Glutamatergic neuron (in vitro differentiated cells): ENCODE measurements around the gene SGCA. TPM values are rescaled to one million over a fixed set of nuclear protein-coding genes. Genes with fewer than 3 reads are reported as not detected.

Experiments used
- DNase-seq: peaks from one replicate; pipeline ENCODE4 v3.0.0; 2022
- H3K27ac Mint-ChIP-seq: one replicate; pipeline ENCODE4 v1.8.0; 2020; ENCODE audit warnings: mild to moderate bottlenecking, mixed read lengths, inconsistent platforms; ENCODE audit not compliant: unreplicated experiment
- H3K27me3 Mint-ChIP-seq: one replicate; pipeline ENCODE4 v1.8.0; 2020; ENCODE audit warnings: mild to moderate bottlenecking, moderate library complexity, mixed read lengths, inconsistent platforms; ENCODE audit not compliant: unreplicated experiment
- H3K36me3 Mint-ChIP-seq: one replicate; pipeline ENCODE4 v1.8.0; 2020; ENCODE audit warnings: mild to moderate bottlenecking, mixed read lengths, inconsistent platforms; ENCODE audit not compliant: unreplicated experiment
- H3K4me1 Mint-ChIP-seq: one replicate; pipeline ENCODE4 v1.8.0; 2020; ENCODE audit warnings: mild to moderate bottlenecking, low read depth, mixed read lengths, inconsistent platforms; ENCODE audit not compliant: unreplicated experiment
- H3K4me3 Mint-ChIP-seq: one replicate; pipeline ENCODE4 v1.8.0; 2020; ENCODE audit warnings: mild to moderate bottlenecking, mixed read lengths, inconsistent platforms; ENCODE audit not compliant: unreplicated experiment
- H3K9me3 Mint-ChIP-seq: one replicate; pipeline ENCODE4 v1.8.0; 2020; ENCODE audit warnings: mild to moderate bottlenecking, moderate library complexity, mixed read lengths, inconsistent platforms; ENCODE audit not compliant: unreplicated experiment
- total RNA-seq: library from RNA; stranded (reverse); fragmentation: NEBNext Ultra II Directional; extraction: Animal tissue kit (Norgen Biotek cat#: 25700); gene quantifications from one replicate; pipeline ENCODE4 v1.2.1, GENCODE V29; 2021; ENCODE audit not compliant: unreplicated experiment
- TF ChIP-seq, protein P1 (sequence below): fragments of 200-600 bp; sonication (generic); IDR thresholded peaks from one replicate; pipeline ENCODE4 v1.5.0; 2021; ENCODE audit not compliant: partially characterized antibody, unreplicated experiment

Gene SGCA
- total RNA-seq, 1 donor from 2014 or later, result 1.3 TPM

GRCh38 chr17:50194140-50194933, 28.5 kb downstream of the SGCA start:
- DNase-seq, result no peak
- no peak overlapping the region for H3K27ac Mint-ChIP-seq
- H3K4me1 Mint-ChIP-seq, result no peaks in the 10 kb centered on the region
- H3K9me3 Mint-ChIP-seq, result peaks cover 4% of the 10 kb centered on the region
- no peak overlapping the region for H3K4me3 Mint-ChIP-seq
- TF ChIP-seq, protein P1, sequence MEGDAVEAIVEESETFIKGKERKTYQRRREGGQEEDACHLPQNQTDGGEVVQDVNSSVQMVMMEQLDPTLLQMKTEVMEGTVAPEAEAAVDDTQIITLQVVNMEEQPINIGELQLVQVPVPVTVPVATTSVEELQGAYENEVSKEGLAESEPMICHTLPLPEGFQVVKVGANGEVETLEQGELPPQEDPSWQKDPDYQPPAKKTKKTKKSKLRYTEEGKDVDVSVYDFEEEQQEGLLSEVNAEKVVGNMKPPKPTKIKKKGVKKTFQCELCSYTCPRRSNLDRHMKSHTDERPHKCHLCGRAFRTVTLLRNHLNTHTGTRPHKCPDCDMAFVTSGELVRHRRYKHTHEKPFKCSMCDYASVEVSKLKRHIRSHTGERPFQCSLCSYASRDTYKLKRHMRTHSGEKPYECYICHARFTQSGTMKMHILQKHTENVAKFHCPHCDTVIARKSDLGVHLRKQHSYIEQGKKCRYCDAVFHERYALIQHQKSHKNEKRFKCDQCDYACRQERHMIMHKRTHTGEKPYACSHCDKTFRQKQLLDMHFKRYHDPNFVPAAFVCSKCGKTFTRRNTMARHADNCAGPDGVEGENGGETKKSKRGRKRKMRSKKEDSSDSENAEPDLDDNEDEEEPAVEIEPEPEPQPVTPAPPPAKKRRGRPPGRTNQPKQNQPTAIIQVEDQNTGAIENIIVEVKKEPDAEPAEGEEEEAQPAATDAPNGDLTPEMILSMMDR, result no peak
- H3K36me3 Mint-ChIP-seq, result no peaks in the 10 kb centered on the region
- H3K27me3 Mint-ChIP-seq, result peaks cover 10% of the 10 kb centered on the region

DNA sequence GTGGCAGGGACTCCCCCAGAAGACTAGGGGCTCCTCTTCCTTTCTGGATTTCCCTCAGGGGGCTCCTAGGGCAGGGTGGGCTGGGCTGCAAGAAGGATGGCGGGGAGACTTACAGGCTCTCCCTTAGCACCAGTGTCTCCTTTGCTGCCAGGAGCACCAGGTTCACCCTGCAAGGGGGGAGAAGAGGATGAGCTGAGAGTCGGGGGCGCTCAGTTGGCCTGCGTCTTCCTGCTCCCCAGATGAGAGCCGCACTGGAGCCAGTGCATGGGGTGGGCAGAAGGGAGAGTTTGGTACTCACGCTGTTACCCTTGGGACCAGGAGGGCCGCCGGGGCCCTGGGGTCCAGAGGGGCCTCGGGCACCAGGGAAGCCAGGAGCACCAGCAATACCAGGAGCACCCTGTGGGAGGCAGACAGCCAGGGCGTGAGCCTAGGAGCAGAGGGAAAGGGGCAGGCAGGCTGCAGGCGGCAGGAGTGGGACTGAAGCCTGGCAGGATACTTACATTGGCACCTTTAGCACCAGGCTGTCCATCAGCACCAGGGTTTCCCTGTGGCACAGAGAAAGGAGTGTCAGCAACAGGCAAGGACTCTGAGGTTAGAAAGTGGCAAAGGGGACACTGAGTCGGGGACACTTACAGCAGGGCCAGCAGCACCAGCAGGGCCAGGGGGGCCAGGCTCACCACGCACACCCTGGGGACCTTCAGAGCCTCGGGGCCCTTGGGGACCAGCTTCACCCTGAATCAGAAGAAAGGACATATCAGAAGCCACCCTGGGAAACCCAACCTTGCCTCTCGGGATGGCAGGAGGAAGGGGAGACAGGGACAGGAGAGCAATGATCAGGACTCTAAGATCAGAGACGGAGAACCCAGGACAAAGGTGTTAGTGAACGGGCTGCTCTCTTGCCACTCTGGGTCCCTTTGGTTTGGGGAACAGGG, 29.4 kb downstream of the SGCA start:
- peaks cover 4% of the 10 kb centered on the region for H3K9me3 Mint-ChIP-seq
- no peaks in the 10 kb centered on the region for H3K4me1 Mint-ChIP-seq
- H3K36me3 Mint-ChIP-seq, result no peaks in the 10 kb centered on the region
- DNase-seq, result no peak
- TF ChIP-seq, protein P1, result no peak
- H3K27me3 Mint-ChIP-seq, result peaks cover 8% of the 10 kb centered on the region
- H3K4me3 Mint-ChIP-seq, result no peak overlapping the region
- H3K27ac Mint-ChIP-seq, result no peak overlapping the region

DNA sequence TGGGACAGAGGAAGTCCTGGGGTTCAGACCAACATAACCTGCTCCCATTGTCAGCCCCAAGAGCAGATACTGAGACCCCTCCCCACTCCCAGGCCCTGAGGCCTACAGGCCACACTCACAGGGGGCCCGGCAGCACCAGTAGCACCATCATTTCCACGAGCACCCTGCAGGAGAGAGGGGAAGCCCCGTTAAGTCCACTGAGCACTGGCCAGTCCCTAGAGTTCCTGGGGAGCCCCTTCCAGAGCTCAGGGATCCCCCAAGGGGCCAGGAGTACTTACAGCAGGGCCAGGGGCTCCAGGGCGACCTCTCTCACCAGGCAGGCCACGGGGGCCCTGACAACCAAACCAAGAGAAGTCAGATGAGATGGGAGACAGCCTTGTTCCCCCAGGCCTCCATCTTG, 30.2 kb downstream of the SGCA start:
- no peaks in the 10 kb centered on the region for H3K36me3 Mint-ChIP-seq
- no peaks in the 10 kb centered on the region for H3K4me1 Mint-ChIP-seq
- DNase-seq, result no peak
- peaks cover 5% of the 10 kb centered on the region for H3K9me3 Mint-ChIP-seq
- TF ChIP-seq, protein P1, result no peak
- H3K27me3 Mint-ChIP-seq, result peaks cover 7% of the 10 kb centered on the region
- H3K4me3 Mint-ChIP-seq, result no peak overlapping the region
- H3K27ac Mint-ChIP-seq, result no peak overlapping the region

GRCh38 chr17:50196826-50197225, 31.0 kb downstream of the SGCA start:
- Mint-ChIP-seq H3K36me3 (no peaks in the 10 kb centered on the region), H3K27me3 (peaks cover 11% of the 10 kb centered on the region), H3K27ac (no peak overlapping the region), H3K4me3 (no peak overlapping the region), H3K9me3 (peaks cover 7% of the 10 kb centered on the region), H3K4me1 (peaks cover 2% of the 10 kb centered on the region)
- TF ChIP-seq, protein P1, result no peak
- no peak for DNase-seq
